Peyer's patch (tissue), 4 donors: ENCODE results near the gene ITPR1. TPM values are rescaled to one million over a fixed set of nuclear protein-coding genes. Genes with fewer than 3 reads are reported as not detected.

Experiments
- DNase-seq, 3 donors: peaks; one replicate each; pipeline ENCODE4 v3.0.0-alpha.2; 2017 to 2019
- H3K27ac ChIP-seq, 4 donors: fragments of 200-600 bp; sonication (generic); one replicate each; pipeline ENCODE4 v1.5.1; 2016 to 2019
- H3K27me3 ChIP-seq, 2 donors: fragments of 200-600 bp; sonication (generic); one replicate each; pipeline ENCODE4 v1.5.1; 2019
- H3K36me3 ChIP-seq, 3 donors: fragments of 200-600 bp; sonication (generic); one replicate each; pipeline ENCODE4 v1.5.1; 2016 to 2019
- H3K4me1 ChIP-seq, 4 donors: fragments of 200-600 bp; sonication (generic); one replicate each; pipeline ENCODE4 v1.5.1; 2016 to 2019
- H3K4me3 ChIP-seq, 4 donors: fragments of 200-600 bp; sonication (generic); 1 replicate in 3 of 4; 2 replicates in 1 of 4; pipeline ENCODE4 v1.5.1; 2016 to 2019; ENCODE audit warnings: mild to moderate bottlenecking in 1 of 4
- H3K9me3 ChIP-seq, 4 donors: fragments of 200-600 bp; sonication (generic); one replicate each; pipeline ENCODE4 v1.5.1; 2016 to 2019; ENCODE audit warnings: mild to moderate bottlenecking in 1 of 4
- POLR2A ChIP-seq, 2 donors: fragments of 450-650 bp; IDR thresholded peaks; one replicate each; pipeline ENCODE4 v1.5.1; 2017; ENCODE audit warnings: antibody characterized with exemption in 2 of 2, mild to moderate bottlenecking in 2 of 2, moderate library complexity in 2 of 2
- total RNA-seq, 4 donors: library from RNA; depleted of rRNA; stranded (reverse); fragments of >200 nt; gene quantifications; one replicate each; pipeline ENCODE4 v1.1.0, GENCODE V29; 2016
- TF ChIP-seq, protein P1 (sequence below), 6 experiments: fragments of 450-650 bp in 4 of 6; fragments of 200-600 bp in 2 of 6; sonication (generic) in 1 of 6; IDR thresholded peaks; one replicate each; pipeline ENCODE4 v1.5.1; 2017 to 2019; ENCODE audit warnings: antibody characterized with exemption in 6 of 6, mild to moderate bottlenecking in 3 of 6, moderate library complexity in 1 of 6

Gene ITPR1
- total RNA-seq, 4 donors from 2014 or later = 13.3 to 142 (median 22.7) TPM

DNA sequence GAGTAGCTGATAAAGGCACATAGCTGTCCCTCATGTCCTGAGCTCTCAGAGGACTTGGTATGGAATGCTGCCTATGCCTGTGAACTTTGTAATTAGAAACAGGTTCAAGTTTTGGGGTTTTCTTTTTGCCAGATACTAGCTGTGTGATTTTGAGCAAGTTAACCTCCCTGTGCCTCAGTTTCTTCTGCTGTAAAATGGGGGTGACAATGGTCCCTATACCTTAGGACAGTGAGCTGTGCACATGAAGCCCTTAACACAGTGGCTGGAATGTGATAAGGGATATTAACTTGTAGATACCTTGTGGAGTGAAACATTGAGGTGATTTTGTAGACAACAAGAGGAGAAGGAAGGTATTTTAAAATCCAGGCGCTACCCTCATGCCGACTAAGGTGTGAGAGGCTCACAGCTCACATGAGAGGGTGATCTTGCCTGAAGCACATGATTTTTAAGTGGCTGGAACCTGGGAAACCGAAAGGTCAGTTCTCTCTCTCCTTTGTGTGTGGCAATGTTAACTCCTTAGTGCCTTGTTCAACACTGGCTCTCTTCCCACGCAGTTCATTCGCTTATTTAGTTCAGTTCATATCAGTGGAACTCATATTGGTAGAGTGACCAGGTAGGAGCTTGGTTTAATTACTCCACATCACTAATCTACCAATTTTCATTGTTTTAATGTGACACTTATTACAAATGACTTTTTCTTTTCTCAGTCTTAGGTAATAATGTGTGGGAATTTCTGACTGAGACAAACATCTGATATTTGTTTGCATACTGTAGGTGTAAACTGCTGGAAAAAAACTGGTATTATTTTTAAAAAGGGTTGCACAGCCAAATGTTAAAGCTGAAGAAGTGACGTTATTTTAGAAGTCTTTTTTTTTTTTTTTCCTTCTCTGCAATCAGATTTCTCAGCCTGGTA lies 236.2 kb downstream of the ITPR1 start:
- no peaks in the 10 kb centered on the region for H3K27me3 ChIP-seq
- H3K9me3 ChIP-seq = no peaks in the 10 kb centered on the region
- H3K4me3 ChIP-seq = no peak overlapping the region
- H3K4me1 ChIP-seq = no peaks in the 10 kb centered on the region
- no peak for DNase-seq
- no peak overlapping the region for H3K27ac ChIP-seq
- TF ChIP-seq POLR2A (IDR thresholded peaks at IDR 0.05) = no peak
- TF ChIP-seq, protein P1, sequence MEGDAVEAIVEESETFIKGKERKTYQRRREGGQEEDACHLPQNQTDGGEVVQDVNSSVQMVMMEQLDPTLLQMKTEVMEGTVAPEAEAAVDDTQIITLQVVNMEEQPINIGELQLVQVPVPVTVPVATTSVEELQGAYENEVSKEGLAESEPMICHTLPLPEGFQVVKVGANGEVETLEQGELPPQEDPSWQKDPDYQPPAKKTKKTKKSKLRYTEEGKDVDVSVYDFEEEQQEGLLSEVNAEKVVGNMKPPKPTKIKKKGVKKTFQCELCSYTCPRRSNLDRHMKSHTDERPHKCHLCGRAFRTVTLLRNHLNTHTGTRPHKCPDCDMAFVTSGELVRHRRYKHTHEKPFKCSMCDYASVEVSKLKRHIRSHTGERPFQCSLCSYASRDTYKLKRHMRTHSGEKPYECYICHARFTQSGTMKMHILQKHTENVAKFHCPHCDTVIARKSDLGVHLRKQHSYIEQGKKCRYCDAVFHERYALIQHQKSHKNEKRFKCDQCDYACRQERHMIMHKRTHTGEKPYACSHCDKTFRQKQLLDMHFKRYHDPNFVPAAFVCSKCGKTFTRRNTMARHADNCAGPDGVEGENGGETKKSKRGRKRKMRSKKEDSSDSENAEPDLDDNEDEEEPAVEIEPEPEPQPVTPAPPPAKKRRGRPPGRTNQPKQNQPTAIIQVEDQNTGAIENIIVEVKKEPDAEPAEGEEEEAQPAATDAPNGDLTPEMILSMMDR (IDR thresholded peaks at IDR 0.05) = no peak
- peaks cover 0 to 8% (median 0%) of the 10 kb centered on the region in 3 donors for H3K36me3 ChIP-seq

DNA sequence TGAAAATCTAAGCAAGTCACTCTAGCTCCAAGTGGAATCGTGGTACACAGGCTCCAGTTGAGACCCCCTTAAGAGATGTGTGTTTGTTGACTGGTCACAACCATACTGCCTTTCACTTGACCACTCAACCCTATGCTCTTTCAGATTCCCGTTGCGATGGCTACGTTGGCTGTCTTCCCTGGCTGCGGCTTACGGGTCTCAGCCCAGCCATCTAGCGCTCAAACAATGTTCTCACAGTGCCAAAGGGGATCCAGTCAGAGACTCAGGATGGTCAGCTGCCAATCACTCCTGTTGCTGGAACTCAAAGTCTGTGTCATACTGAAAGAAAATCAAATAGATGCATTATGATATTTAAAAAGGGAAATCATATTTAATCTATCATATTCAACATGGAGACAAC lies 237.6 kb downstream of the ITPR1 start:
- Histone ChIP-seq H3K27ac (no peak overlapping the region), H3K27me3 (no peaks in the 10 kb centered on the region), H3K36me3 (no peaks in the 10 kb centered on the region), H3K9me3 (no peaks in the 10 kb centered on the region), H3K4me3 (no peak overlapping the region), H3K4me1 (no peaks in the 10 kb centered on the region)
- no peak for DNase-seq
- no peak for TF ChIP-seq POLR2A (IDR thresholded peaks at IDR 0.05)
- TF ChIP-seq, protein P1 (IDR thresholded peaks at IDR 0.05) = no peak

DNA sequence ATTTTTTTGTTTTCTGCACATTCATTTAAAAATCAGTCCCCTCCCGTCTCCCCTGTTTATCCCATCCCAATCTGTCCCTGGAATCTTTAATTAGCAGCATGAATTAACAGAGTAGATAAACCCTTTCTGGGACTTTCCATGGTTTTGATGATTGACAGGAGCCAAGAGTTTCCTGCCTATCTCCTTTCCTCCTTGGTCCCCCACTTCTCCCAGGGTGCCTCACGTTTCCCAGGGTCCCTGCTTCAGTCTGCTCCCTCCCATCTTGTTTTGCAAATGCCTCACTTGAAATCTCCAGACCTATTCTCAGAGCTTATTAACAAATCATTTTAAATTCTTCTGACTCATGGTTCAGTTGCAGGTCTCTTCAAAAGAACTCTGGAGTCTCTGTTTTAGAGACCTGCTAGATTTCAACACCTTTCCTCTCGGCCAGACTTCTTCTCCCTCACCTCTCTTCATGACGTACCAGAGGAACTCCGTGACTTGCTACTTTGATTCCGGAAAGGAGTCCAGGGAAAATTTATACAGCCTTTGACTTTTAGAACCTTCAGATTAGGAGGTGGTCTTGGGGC lies 238.5 kb downstream of the ITPR1 start:
- TF ChIP-seq, protein P1 (IDR thresholded peaks at IDR 0.05) = no peak
- TF ChIP-seq POLR2A (IDR thresholded peaks at IDR 0.05) = no peak
- DNase-seq = no peak
- H3K9me3 ChIP-seq = no peaks in the 10 kb centered on the region

DNA sequence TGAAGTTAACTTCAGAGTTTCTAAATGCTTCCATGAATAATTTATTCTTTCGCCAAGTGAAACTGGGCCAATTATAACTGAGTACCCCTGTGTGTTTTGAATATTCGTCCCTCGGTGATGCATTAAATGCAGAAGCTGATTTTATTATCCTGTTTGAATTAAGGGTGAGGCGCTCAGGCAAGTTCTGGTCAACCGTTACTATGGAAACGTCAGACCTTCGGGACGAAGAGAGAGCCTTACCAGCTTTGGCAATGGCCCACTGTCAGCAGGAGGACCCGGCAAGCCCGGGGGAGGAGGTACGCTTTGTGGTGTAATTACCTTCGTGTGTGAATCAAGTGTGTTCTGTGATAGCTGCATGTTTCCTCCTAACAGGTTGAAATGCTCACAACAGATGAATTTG lies 239.8 kb downstream of the ITPR1 start:
- no peaks in the 10 kb centered on the region for H3K36me3 ChIP-seq

More for the DNA sequence above, 238.5 kb downstream of the ITPR1 start:
- Histone ChIP-seq H3K27me3 (no peaks in the 10 kb centered on the region), H3K4me1 (no peaks in the 10 kb centered on the region), H3K27ac (no peak overlapping the region), H3K4me3 (no peak overlapping the region), H3K36me3 (no peaks in the 10 kb centered on the region)

DNA sequence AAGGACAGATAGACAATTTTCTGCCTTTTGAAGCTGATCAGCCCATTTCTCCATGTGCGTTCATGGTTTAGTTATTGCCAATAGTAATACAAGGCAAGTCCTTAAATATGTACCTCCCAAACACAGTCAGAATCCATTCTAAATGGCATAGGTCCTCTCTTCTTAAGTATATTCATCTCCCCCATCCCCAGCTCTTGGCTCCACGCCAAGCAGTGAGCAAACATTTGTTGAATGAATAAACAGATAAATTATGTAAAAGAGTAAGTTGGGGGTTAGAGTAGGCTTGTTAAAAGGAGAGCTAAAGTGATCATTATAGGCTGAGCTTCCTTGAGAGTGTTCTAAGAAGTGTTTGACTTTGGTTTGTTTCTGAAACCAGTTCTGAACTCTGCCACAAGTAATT lies 241.3 kb downstream of the ITPR1 start:
- Histone ChIP-seq H3K4me3 (no peak overlapping the region), H3K36me3 (no peaks in the 10 kb centered on the region), H3K27ac (no peak overlapping the region), H3K4me1 (no peaks in the 10 kb centered on the region), H3K27me3 (no peaks in the 10 kb centered on the region), H3K9me3 (no peaks in the 10 kb centered on the region)
- no peak for DNase-seq
- no peak for TF ChIP-seq POLR2A (IDR thresholded peaks at IDR 0.05)
- TF ChIP-seq, protein P1 (IDR thresholded peaks at IDR 0.05) = no peak

More for the DNA sequence above, 239.8 kb downstream of the ITPR1 start:
- Histone ChIP-seq H3K4me1 (no peaks in the 10 kb centered on the region), H3K4me3 (no peak overlapping the region), H3K27me3 (no peaks in the 10 kb centered on the region), H3K9me3 (no peaks in the 10 kb centered on the region), H3K27ac (no peak overlapping the region)
- TF ChIP-seq, protein P1 (IDR thresholded peaks at IDR 0.05) = no peak
- no peak for DNase-seq
